ENCODE data around the gene WIZ.
"Not testable (repeated sequence)": the region's sequence is repeated elsewhere in the genome, so short reads cannot be mapped to it uniquely, and the experiment has no call there.

The WIZ gene

DNA sequence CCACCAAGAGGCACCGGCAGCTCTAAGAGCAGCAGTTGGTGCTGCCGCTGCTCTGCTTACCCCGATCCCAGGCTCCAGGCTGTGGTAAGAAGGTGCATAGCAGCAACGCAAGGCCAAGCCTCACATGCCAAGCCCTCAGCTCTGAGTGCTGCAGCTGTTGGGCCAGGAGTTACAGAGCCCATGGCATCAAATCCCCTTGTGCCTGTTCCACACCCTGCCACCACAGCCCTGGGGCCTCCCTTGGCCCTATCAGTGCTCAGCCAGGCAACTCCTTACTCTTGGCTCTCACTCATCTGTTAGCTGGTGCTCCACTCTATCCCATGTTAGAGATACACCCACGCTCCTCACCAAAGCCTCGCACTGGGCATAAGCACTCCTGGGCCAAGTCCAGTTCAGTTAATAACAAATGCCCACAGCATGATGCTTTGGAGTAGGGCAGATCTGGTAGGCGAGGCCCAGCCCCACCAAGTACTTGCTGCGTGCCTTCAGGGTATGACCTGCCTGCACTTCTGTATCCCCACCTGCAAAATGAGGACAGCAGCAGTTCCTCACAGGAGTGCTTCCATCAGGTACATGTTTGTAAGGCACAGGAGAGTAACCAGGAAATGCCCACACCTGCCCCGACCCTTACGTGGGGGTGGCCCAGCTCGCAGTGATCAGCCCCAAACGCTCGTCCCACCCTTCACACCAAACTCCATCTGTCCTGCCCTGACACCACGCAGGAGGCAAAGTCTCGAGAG lies 47.2 kb downstream of the WIZ start:
- H3K4me3 Mint-ChIP-seq: no peak overlapping the region
- DNase-seq (no peak), ATAC-seq (replicated peaks) (no peak)
- peaks cover 22 to 28% of the 10 kb centered on the region in 2 donors for H3K4me1 Mint-ChIP-seq
- no peaks in the 10 kb centered on the region for H3K27me3 Mint-ChIP-seq
- no peaks in the 10 kb centered on the region for H3K9me3 Mint-ChIP-seq
- peaks cover 30 to 47% of the 10 kb centered on the region in 2 donors for H3K36me3 Mint-ChIP-seq
- H3K27ac Mint-ChIP-seq: peak overlapping the region; percentile 25

DNA sequence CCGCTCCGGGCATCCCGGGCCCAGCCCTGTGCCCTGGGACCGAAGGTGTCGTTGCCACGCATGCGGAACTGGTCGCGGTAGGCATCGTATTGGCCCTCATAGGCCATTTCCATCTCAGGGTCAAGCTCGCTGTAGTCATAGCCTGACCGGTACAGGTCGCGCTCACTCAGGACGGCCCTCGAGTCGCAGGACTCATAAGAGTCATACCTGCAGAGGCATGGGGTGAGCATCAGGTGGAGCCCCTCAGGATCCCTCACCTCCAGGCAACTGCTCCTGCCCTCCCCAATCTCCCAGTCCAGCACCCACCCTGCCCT lies 48.4 kb downstream of the WIZ start:
- Mint-ChIP-seq H3K9me3 (no peaks in the 10 kb centered on the region), H3K4me1 (peaks cover 24 to 28% of the 10 kb centered on the region in 2 donors), H3K4me3 (no peak overlapping the region), H3K36me3 (peaks cover 41 to 59% of the 10 kb centered on the region in 2 donors), H3K27me3 (no peaks in the 10 kb centered on the region), H3K27ac (no peak overlapping the region)
- ATAC-seq (replicated peaks) (no peak), DNase-seq (no peak)

DNA sequence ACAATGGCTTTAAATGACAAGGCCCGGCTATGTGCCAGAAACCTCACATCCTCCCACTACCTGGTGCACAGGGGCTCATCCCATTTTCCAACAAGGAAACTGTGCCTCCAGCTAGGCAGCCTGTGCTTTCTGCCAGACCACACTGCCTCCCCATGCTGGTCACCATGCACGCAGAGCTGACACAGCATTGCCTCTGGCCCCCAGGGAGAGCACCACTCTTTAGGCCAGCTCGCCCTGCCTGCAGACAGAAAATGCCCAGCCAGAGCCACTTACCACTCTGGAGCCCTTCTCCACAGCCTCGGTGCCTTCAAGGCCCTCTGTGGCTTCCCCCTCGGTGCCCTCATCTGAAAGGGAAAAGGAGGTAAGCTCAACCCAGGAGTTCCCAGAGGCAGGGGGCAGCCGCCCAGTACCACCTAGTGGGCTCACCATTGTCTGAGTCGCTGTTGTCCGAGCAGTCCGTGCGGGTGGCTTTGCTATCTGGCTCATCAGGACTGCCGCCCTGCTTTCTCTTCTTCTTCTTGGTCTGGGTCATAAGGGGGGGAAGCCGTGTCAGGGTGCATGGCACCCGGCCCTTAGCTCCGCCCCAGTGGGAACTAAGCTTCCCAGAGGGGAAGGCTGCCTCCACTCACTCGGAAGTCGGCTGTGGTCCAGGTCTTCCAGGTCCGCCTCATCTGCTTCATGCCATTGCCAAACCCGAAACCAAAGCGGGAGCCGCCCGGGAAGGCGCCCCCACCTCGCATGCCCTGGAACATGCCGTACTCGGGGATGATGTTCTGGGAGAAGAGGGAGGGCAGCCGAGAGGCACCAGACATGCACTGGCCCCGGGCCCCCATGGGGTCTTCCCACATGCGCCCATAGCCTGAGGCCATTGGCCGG lies 49.0 kb downstream of the WIZ start:
- DNase-seq (no peak), ATAC-seq (replicated peaks) (no peak)
- Mint-ChIP-seq H3K36me3 (peaks cover 44 to 60% of the 10 kb centered on the region in 2 donors), H3K27ac (no peak overlapping the region), H3K4me3 (no peak overlapping the region), H3K9me3 (no peaks in the 10 kb centered on the region), H3K27me3 (no peaks in the 10 kb centered on the region), H3K4me1 (peaks cover 25 to 27% of the 10 kb centered on the region in 2 donors)

DNA sequence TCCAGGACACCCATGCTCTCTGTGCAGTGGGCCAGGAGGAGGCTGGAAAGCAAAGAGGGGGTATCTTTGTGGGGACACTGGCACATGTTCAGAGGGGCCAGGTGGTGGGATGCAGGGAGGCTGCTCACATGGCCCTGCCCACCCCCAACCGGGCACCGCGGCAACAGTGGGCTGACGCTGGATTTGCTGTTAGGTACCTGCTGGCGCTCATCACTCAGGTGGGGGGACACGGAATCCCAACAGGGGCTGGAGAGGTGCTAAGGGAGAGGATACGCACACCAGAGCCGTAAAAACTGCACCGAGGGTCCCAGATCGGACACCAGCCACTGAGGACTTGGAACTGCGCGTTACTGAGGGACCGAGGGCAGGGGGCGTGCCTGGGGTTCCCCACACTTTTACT lies 50.1 kb downstream of the WIZ start:
- Mint-ChIP-seq H3K36me3 (peaks cover 47 to 58% of the 10 kb centered on the region in 2 donors), H3K27me3 (no peaks in the 10 kb centered on the region), H3K9me3 (no peaks in the 10 kb centered on the region), H3K27ac (no peak overlapping the region), H3K4me1 (peaks cover 16 to 18% of the 10 kb centered on the region in 2 donors), H3K4me3 (no peak overlapping the region)
- DNase-seq (no peak), ATAC-seq (replicated peaks) (no peak)

DNA sequence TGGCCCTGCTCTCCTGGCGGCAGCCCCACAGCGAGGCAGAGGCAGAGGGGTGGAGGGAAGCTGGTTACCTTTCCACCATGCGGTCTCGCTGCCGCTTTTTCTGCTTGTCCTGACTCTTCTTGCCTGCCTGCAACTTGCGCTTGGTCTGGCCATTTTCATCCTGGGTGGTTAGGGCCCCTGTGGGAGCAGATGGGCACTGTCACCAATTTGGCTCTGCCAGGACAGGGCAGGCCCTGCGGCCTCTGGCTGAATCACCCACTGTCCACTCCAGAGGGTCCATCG lies 50.6 kb downstream of the WIZ start:
- no peak overlapping the region for H3K27ac Mint-ChIP-seq
- no peaks in the 10 kb centered on the region for H3K27me3 Mint-ChIP-seq
- ATAC-seq (replicated peaks) (no peak), DNase-seq (no peak)
- H3K4me3 Mint-ChIP-seq: no peak overlapping the region
- H3K4me1 Mint-ChIP-seq: peaks cover 11 to 14% of the 10 kb centered on the region in 2 donors
- no peaks in the 10 kb centered on the region for H3K9me3 Mint-ChIP-seq
- peaks cover 48 to 58% of the 10 kb centered on the region in 2 donors for H3K36me3 Mint-ChIP-seq

DNA sequence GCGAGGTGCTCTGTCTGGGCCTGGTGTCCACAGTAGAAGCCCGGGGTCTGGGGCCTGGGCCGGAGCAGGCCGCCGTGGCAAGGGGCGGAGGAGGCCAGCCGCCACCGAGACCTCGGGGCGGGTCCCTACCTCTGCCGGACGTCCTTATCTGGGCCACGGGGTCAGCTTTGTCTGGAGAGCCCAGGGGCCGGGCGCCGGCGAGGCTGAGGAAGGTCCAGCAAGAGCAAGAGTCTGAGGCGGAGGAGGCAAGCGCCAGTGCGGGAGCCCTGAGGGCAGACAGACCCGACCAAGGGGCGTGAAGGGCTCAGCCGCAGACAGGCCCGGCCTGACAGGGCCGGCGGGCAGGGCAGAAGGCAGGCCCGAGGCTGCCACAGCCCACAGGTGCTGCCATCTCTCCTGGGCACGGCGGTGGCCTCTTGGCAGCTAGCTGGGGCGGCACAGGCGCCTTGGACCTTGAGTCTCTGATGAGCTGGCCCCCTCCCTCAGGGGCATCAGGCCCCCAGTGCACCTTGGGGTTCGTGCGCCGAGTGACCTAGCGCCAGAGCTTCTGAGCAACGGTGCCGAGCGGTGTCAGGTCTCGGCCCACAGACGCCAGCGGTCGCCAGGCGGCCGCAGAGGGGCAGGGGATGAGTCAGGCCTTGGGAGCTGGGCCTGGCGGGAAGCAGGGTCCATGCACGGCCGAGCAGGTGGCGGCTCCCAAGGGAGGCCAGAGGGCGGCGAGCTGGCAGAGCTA lies 51.1 kb downstream of the WIZ start:
- ATAC-seq (replicated peaks) (no peak), DNase-seq (no peak)
- Mint-ChIP-seq H3K4me1 (peaks cover 10 to 12% of the 10 kb centered on the region in 2 donors), H3K36me3 (peaks cover 51 to 60% of the 10 kb centered on the region in 2 donors), H3K27me3 (no peaks in the 10 kb centered on the region), H3K9me3 (no peaks in the 10 kb centered on the region), H3K4me3 (no peak overlapping the region), H3K27ac (peak overlapping the region; percentile 59)

DNA sequence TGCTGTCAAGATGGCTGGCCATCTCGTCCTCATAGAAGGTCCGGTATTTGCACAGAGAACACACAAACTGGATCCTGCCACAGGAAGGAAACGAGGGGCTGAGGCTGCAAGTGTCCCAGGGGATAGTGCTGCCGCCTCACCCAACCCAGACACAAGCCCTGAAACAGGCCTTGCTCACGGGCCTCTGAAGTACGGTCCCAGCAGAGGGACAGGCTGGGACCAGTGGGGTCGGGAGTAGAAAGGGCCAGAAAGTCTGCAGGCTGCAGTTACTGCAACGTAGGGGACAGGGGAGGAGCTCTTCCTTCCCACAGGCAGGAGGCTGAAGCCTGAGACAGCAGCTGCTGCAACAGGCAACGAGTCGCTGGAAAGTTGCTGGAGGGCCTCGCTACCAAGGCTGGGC lies 52.0 kb downstream of the WIZ start:
- DNase-seq (no peak), ATAC-seq (replicated peaks) (no peak)
- Mint-ChIP-seq H3K27ac (peak overlapping the region; percentile 38), H3K4me3 (no peak overlapping the region), H3K36me3 (peaks cover 56 to 60% of the 10 kb centered on the region in 2 donors), H3K27me3 (no peaks in the 10 kb centered on the region), H3K9me3 (no peaks in the 10 kb centered on the region), H3K4me1 (peaks cover 10% of the 10 kb centered on the region in 2 donors)

DNA sequence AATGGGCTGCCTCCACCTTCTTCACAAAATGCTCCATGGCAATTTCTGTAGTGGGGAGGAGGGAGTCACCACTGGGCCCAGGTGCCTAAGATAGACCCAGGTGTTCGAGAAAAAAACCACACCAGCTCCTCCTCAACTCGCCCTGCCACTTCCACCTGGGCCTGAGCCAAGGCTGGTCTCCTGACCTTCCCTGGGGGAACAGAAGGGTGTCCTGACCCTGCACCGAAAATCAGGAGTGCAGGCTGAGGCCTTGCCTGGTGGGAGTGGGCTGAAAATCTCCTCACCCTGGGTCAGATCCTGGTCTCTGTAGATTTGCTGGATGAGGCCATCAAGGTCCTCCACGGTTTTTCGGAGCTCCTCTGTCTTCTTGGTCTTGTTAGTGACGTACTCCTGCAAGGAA lies 52.5 kb downstream of the WIZ start:
- H3K4me3 Mint-ChIP-seq: no peak overlapping the region
- no peak for ATAC-seq (replicated peaks)
- H3K9me3 Mint-ChIP-seq: no peaks in the 10 kb centered on the region
- DNase-seq: no peak
- H3K27ac Mint-ChIP-seq: peak overlapping the region; percentile 38
- H3K4me1 Mint-ChIP-seq: peaks cover 7 to 10% of the 10 kb centered on the region in 2 donors
- peaks cover 56 to 57% of the 10 kb centered on the region in 2 donors for H3K36me3 Mint-ChIP-seq
- no peaks in the 10 kb centered on the region for H3K27me3 Mint-ChIP-seq

DNA sequence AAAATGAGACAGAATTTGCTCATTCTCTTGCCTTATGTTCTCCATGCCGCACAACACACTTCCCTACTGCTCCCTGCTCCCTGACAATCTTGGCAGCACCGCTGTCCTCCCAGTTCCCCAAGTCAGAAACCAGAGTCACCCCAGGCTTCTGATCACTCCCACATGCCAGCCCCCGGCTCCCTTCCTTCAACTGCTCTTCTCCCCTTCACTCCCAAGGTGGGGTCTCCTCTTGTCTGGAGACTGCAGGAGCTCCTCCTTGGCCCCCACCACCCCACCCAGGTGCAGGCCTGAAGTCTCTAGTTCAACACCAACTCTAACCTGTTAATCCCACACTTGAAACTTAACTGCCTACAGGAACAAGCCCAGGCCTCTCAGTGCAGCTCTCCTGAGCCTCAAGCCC lies 53.3 kb downstream of the WIZ start:
- peaks cover 58 to 62% of the 10 kb centered on the region in 2 donors for H3K36me3 Mint-ChIP-seq
- peaks cover 7 to 10% of the 10 kb centered on the region in 2 donors for H3K4me1 Mint-ChIP-seq
- ATAC-seq (replicated peaks) (no peak), DNase-seq (no peak)
- no peaks in the 10 kb centered on the region for H3K9me3 Mint-ChIP-seq
- no peak overlapping the region for H3K4me3 Mint-ChIP-seq
- H3K27ac Mint-ChIP-seq: peak overlapping the region; percentile 44
- no peaks in the 10 kb centered on the region for H3K27me3 Mint-ChIP-seq

DNA sequence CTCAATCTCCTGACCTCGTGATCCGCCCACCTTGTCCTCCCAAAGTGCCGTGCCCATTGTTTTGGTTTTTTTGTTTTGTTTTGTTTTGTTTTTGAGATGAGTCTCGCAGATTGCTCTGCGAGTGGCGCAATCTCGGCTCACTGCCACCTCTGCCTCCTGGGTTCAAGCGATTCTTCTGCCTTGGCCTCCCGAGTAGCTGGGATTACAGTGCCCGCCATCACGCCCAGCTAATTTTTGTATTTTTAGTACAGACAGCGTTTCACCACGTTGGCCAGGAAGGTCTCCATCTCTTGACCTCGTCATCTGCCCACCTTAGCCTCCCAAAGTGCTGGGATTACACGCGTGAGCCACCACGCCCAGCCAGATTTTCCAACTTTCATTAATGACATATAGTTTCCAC lies 54.5 kb downstream of the WIZ start:
- Mint-ChIP-seq H3K4me1 (peaks cover 11 to 20% of the 10 kb centered on the region in 2 donors), H3K36me3 (peaks cover 57 to 59% of the 10 kb centered on the region in 2 donors), H3K27ac (peak overlapping the region; percentile 51)
- not testable (repeated sequence) for H3K4me3 Mint-ChIP-seq; H3K27me3 Mint-ChIP-seq; DNase-seq; ATAC-seq (replicated peaks); H3K9me3 Mint-ChIP-seq

DNA sequence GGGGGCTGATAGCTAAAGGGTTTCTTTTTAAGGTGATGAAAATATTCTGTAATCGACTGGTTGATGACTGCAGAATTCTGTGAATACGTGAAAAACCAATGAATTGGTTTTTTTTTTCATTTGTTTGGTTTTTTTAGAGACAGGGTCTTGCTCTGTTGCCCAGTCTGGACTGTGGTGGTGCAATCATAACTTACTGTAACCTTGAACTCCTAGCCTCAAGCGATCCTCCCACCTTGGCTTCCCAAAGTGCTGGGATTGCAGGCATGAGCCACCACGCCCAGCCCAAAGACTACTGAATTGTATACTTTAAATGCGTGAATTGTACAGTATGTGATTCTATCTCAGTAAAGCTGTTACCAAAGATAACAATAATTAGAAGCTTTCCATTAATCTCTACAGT lies 55.3 kb downstream of the WIZ start:
- peaks cover 51 to 61% of the 10 kb centered on the region in 2 donors for H3K36me3 Mint-ChIP-seq
- H3K4me1 Mint-ChIP-seq: peaks cover 11 to 24% of the 10 kb centered on the region in 2 donors
- H3K27ac Mint-ChIP-seq: no peak overlapping the region
- DNase-seq (no peak), ATAC-seq (replicated peaks) (no peak)
- no peak overlapping the region for H3K4me3 Mint-ChIP-seq
- no peaks in the 10 kb centered on the region for H3K27me3 Mint-ChIP-seq
- H3K9me3 Mint-ChIP-seq: no peaks in the 10 kb centered on the region

DNA sequence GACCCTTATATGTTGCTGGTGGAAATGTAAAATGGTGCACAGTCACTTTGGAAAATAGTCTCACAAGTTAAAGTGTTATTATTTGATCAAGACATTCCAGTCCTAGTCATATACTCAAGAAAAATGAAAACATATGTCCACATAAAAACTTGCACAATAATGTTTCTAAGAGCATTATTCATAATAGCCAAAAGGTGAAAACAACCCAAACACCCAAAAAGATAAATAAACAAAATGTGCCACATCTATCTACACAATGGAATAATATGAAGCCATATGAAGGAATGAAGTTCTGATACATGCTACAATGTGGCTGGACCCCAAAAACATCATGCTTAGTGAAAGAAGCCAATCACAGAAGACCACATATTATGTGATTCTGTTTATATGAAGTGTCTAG lies 55.8 kb downstream of the WIZ start:
- Mint-ChIP-seq H3K27me3 (no peaks in the 10 kb centered on the region), H3K27ac (no peak overlapping the region), H3K4me3 (no peak overlapping the region), H3K36me3 (peaks cover 53 to 65% of the 10 kb centered on the region in 2 donors), H3K4me1 (peaks cover 13 to 25% of the 10 kb centered on the region in 2 donors), H3K9me3 (no peaks in the 10 kb centered on the region)
- ATAC-seq (replicated peaks) (no peak), DNase-seq (no peak)

DNA sequence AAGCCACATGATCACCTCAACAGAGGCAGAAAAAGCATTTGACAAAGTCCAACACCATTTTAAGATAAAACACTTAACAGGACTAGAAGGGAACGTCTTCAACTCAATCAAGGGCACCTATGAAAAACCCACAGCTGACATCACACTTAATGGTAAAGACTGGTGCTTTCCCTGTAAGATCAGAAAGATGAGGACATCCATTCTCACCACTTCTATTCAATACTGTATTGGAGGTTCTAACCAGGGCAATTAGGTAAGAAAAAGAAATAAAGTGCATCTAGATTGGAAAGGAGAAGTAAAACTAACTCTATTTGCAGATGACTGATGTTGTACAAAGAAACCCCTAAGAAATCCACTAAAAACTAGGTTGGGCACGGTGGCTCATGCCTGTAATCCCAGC lies 58.9 kb downstream of the WIZ start:
- Mint-ChIP-seq H3K36me3 (peaks cover 28 to 38% of the 10 kb centered on the region in 2 donors), H3K9me3 (no peaks in the 10 kb centered on the region), H3K27me3 (no peaks in the 10 kb centered on the region), H3K27ac (peak overlapping the region; percentile 59), H3K4me3 (peak overlapping the region; percentile 10 to 16), H3K4me1 (peaks cover 6 to 15% of the 10 kb centered on the region in 2 donors)
- DNase-seq (no peak), ATAC-seq (replicated peaks) (peak; percentile 94 to 98)

DNA sequence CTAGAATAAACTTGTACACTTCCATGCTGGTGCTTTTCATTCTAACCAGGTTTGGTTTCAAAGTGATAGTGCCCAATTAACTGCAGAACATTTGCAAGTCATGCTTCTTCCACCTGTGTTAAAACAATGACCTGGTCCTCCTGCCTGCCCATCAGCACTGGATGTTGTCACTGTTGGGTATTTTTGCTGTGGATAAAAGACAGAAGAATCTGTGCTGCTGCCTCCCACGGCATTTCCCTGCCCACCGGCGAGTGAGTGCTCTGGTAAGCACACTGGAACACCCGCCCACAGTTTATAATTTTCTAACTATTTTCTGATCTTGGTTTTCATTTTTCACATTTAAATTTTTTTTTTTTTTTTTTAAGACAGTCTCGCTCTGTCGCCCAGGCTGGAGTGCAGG lies 67.9 kb downstream of the WIZ start:
- H3K4me3 Mint-ChIP-seq: no peak overlapping the region

More for the DNA sequence above, 67.9 kb downstream of the WIZ start:
- Mint-ChIP-seq H3K27ac (peak overlapping the region; percentile 9), H3K27me3 (no peaks in the 10 kb centered on the region), H3K4me1 (peaks cover 27 to 34% of the 10 kb centered on the region in 2 donors), H3K36me3 (peaks cover 8 to 27% of the 10 kb centered on the region in 2 donors), H3K9me3 (no peaks in the 10 kb centered on the region)
- ATAC-seq (replicated peaks) (no peak), DNase-seq (no peak)
